SK-N-MC (cell line): Measurements from ENCODE around the gene ADARB2.

Experiments used
- EZH2 ChIP-seq: fragments of 200-600 bp; sonication (generic); IDR thresholded peaks from one replicate; pipeline ENCODE4 v1.6.1; 2017; ENCODE audit warnings: antibody characterized with exemption
- POLR2AphosphoS5 ChIP-seq: IDR thresholded peaks from 2 replicates; pipeline ENCODE4 v1.6.1; 2012; ENCODE audit warnings: mild to moderate bottlenecking, low read depth, low read length, borderline replicate concordance

- TF ChIP-seq POLR2AphosphoS5 (no peak), EZH2 (no peak)
Observed at GRCh38 chr10:1273372-1274105, 463.8 kb downstream of the ADARB2 start.
